ENCODE data around the gene OR2D2. TPM values are rescaled to one million over a fixed set of nuclear protein-coding genes. Genes with fewer than 3 reads are reported as not detected.

OR2D2 gene, protein sequence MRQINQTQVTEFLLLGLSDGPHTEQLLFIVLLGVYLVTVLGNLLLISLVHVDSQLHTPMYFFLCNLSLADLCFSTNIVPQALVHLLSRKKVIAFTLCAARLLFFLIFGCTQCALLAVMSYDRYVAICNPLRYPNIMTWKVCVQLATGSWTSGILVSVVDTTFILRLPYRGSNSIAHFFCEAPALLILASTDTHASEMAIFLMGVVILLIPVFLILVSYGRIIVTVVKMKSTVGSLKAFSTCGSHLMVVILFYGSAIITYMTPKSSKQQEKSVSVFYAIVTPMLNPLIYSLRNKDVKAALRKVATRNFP
- total RNA-seq (not detected), polyA plus RNA-seq (not detected)

DNA sequence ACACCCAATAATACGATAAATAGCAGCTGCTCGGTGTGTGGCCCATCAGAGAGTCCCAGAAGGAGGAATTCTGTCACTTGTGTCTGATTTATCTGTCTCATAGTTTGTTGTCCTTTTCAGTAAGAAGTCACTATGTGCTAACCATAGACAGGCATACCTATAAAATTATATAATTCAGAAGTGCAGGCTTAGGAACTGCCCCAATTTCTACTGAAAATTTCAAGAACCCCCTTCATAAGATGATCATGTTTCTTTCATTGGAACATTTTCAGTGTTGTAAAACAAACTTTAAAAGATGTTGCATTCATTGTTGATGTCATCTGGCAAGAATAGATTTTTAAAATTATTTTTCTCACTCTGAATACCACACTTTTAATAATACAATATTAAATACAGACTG is at the start of gene OR2D2:
Gene OR2D2 (minus strand): TSS at position 101 of the 400 bp plus-strand sequence. CDS start 0 bp downstream, at position 101.
- no peak for DNase-seq (ENCODE audit: low spot score)
- Histone ChIP-seq H3K27ac (ENCODE audit: low read depth in 1 of 2, low read length in 2 of 2) (no peak within 1 kb of the TSS), H3K4me3 (ENCODE audit: low read depth in 1 of 3, low read length in 3 of 3) (no peak within 1 kb of the TSS), H3K4me1 (ENCODE audit: control insufficient read depth in 4 of 4, insufficient read depth in 4 of 4, low read length in 3 of 4) (no peaks in the 10 kb centered on the region), H3K9me3 (ENCODE audit: control insufficient read depth in 4 of 4, low read length in 3 of 4) (no peaks in the 10 kb centered on the region), H3K27me3 (ENCODE audit: control insufficient read depth in 4 of 4, insufficient read depth in 4 of 4, low read length in 3 of 4) (peaks cover 0 to 3% (median 0%) of the 10 kb centered on the region in 4 donors), H3K36me3 (ENCODE audit: control insufficient read depth in 4 of 4, insufficient read depth in 3 of 4, low read depth in 1 of 4, low read length in 3 of 4) (no peaks in the 10 kb centered on the region), H3K9ac (ENCODE audit: low read depth in 1 of 2, low read length in 2 of 2) (no peak within 1 kb of the TSS)
- 86% methylated on average over 2 of the region's 2 CpGs for WGBS
- TF ChIP-seq HNF4A (conservative IDR thresholded peaks at IDR 0.05): no peak
- TF ChIP-seq SP1 (IDR thresholded peaks at IDR 0.05): no peak
- TF ChIP-seq, protein P1, sequence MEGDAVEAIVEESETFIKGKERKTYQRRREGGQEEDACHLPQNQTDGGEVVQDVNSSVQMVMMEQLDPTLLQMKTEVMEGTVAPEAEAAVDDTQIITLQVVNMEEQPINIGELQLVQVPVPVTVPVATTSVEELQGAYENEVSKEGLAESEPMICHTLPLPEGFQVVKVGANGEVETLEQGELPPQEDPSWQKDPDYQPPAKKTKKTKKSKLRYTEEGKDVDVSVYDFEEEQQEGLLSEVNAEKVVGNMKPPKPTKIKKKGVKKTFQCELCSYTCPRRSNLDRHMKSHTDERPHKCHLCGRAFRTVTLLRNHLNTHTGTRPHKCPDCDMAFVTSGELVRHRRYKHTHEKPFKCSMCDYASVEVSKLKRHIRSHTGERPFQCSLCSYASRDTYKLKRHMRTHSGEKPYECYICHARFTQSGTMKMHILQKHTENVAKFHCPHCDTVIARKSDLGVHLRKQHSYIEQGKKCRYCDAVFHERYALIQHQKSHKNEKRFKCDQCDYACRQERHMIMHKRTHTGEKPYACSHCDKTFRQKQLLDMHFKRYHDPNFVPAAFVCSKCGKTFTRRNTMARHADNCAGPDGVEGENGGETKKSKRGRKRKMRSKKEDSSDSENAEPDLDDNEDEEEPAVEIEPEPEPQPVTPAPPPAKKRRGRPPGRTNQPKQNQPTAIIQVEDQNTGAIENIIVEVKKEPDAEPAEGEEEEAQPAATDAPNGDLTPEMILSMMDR (IDR thresholded peaks at IDR 0.05; ENCODE audit: low read depth, low read length, missing input control): no peak
- TF ChIP-seq HNF4G (IDR thresholded peaks at IDR 0.05): no peak
- TF ChIP-seq FOXA2 (IDR thresholded peaks at IDR 0.05): no peak
- TF ChIP-seq, protein P2, sequence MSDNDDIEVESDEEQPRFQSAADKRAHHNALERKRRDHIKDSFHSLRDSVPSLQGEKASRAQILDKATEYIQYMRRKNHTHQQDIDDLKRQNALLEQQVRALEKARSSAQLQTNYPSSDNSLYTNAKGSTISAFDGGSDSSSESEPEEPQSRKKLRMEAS (IDR thresholded peaks at IDR 0.05): no peak

GRCh38 chr11:6941970-6942369 is 49.7 kb upstream of the OR2D2 start:
- TF ChIP-seq RXRA (IDR thresholded peaks at IDR 0.05) (no peak), TAF1 (conservative IDR thresholded peaks at IDR 0.05) (no peak), ZBTB33 (IDR thresholded peaks at IDR 0.05) (no peak), GABPA (IDR thresholded peaks at IDR 0.05 in 1 of 2, conservative IDR thresholded peaks at IDR 0.05 in 1 of 2) (no peak), HNF4A (conservative IDR thresholded peaks at IDR 0.05) (no peak), EGR1 (IDR thresholded peaks at IDR 0.05; ENCODE audit: low read depth in 2 of 2) (no peak), RAD21 (IDR thresholded peaks at IDR 0.05) (no peak), YY1 (IDR thresholded peaks at IDR 0.05) (no peak), FOXA2 (IDR thresholded peaks at IDR 0.05) (no peak), JUND (IDR thresholded peaks at IDR 0.05) (no peak), FOXA1 (IDR thresholded peaks at IDR 0.05) (no peak), HNF4G (IDR thresholded peaks at IDR 0.05) (no peak), SP1 (IDR thresholded peaks at IDR 0.05) (no peak)
- TF ChIP-seq, protein P3, sequence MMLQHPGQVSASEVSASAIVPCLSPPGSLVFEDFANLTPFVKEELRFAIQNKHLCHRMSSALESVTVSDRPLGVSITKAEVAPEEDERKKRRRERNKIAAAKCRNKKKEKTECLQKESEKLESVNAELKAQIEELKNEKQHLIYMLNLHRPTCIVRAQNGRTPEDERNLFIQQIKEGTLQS (IDR thresholded peaks at IDR 0.05): no peak
- TF ChIP-seq, protein P2 (IDR thresholded peaks at IDR 0.05): no peak
- TF ChIP-seq, protein P4, sequence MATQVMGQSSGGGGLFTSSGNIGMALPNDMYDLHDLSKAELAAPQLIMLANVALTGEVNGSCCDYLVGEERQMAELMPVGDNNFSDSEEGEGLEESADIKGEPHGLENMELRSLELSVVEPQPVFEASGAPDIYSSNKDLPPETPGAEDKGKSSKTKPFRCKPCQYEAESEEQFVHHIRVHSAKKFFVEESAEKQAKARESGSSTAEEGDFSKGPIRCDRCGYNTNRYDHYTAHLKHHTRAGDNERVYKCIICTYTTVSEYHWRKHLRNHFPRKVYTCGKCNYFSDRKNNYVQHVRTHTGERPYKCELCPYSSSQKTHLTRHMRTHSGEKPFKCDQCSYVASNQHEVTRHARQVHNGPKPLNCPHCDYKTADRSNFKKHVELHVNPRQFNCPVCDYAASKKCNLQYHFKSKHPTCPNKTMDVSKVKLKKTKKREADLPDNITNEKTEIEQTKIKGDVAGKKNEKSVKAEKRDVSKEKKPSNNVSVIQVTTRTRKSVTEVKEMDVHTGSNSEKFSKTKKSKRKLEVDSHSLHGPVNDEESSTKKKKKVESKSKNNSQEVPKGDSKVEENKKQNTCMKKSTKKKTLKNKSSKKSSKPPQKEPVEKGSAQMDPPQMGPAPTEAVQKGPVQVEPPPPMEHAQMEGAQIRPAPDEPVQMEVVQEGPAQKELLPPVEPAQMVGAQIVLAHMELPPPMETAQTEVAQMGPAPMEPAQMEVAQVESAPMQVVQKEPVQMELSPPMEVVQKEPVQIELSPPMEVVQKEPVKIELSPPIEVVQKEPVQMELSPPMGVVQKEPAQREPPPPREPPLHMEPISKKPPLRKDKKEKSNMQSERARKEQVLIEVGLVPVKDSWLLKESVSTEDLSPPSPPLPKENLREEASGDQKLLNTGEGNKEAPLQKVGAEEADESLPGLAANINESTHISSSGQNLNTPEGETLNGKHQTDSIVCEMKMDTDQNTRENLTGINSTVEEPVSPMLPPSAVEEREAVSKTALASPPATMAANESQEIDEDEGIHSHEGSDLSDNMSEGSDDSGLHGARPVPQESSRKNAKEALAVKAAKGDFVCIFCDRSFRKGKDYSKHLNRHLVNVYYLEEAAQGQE (IDR thresholded peaks at IDR 0.05): no peak
- TF ChIP-seq, protein P1 (IDR thresholded peaks at IDR 0.05; ENCODE audit: low read depth, low read length, missing input control): no peak
- H3K4me1 ChIP-seq (ENCODE audit: control insufficient read depth in 4 of 4, insufficient read depth in 4 of 4, low read length in 3 of 4): no peaks in the 10 kb centered on the region
- H3K9ac ChIP-seq (ENCODE audit: low read depth in 1 of 2, low read length in 2 of 2): no peak overlapping the region
- H3K27ac ChIP-seq (ENCODE audit: low read depth in 1 of 2, low read length in 2 of 2): no peak overlapping the region
- no peak for DNase-seq (ENCODE audit: low spot score)
- no peaks in the 10 kb centered on the region for H3K9me3 ChIP-seq (ENCODE audit: control insufficient read depth in 4 of 4, low read length in 3 of 4)
- H3K36me3 ChIP-seq (ENCODE audit: control insufficient read depth in 4 of 4, insufficient read depth in 3 of 4, low read depth in 1 of 4, low read length in 3 of 4): no peaks in the 10 kb centered on the region
- H3K4me3 ChIP-seq (ENCODE audit: low read depth in 1 of 3, low read length in 3 of 3): no peak overlapping the region
- peaks cover 0 to 4% (median 0%) of the 10 kb centered on the region in 4 donors for H3K27me3 ChIP-seq (ENCODE audit: control insufficient read depth in 4 of 4, insufficient read depth in 4 of 4, low read length in 3 of 4)

All from liver (tissue), 9 donors.